Measurements from ENCODE around the gene MUC12. TPM values are rescaled to one million over a fixed set of nuclear protein-coding genes. Genes with fewer than 3 reads are reported as not detected.

MUC12 gene
- total and polyA plus RNA-seq, 2 of the 4 experiments (the other 2 are of a cell fraction), result 4.0 TPM; not detected in 1

GRCh38 chr7:100947792-100948191, 21.6 kb upstream of the MUC12 start:
- Histone ChIP-seq H4K20me1 (ENCODE audit: insufficient read depth, low read length) (no peaks in the 10 kb centered on the region), H3K14ac (replicated peaks; ENCODE audit: low read depth, low read length) (no peak overlapping the region), H3K9ac (ENCODE audit: low read depth, low read length) (no peak overlapping the region), H2AK5ac (ENCODE audit: low read depth, low read length) (no peak overlapping the region), H3K23ac (ENCODE audit: low read depth, low read length) (no peak overlapping the region), H3K79me1 (ENCODE audit: low read depth in 1 of 2, low read length in 2 of 2) (no peaks in the 10 kb centered on the region), H3K18ac (ENCODE audit: low read depth, low read length) (no peak overlapping the region), H3K36me3 (ENCODE audit: control insufficient read depth, insufficient read depth, low read length) (no peaks in the 10 kb centered on the region), H3K56ac (ENCODE audit: extremely low read depth, insufficient read depth, low read length) (no peak overlapping the region), H3K27me3 (ENCODE audit: control insufficient read depth, insufficient read depth, low read length) (peaks cover 52% of the 10 kb centered on the region), H2BK5ac (ENCODE audit: low read depth, low read length, poor library complexity, severe bottlenecking) (no peak overlapping the region), H3K4ac (ENCODE audit: low read depth, low read length) (no peak overlapping the region), H3K4me3 (ENCODE audit: insufficient read depth, low read depth, low read length) (no peak overlapping the region), H3K4me2 (ENCODE audit: low read depth, low read length) (no peak overlapping the region), H2AFZ (replicated peaks; ENCODE audit: low read length, poor library complexity) (no peak overlapping the region), H4K8ac (ENCODE audit: low read depth in 2 of 2, low read length in 2 of 2) (no peak overlapping the region), H2BK120ac (ENCODE audit: low read depth, low read length) (no peak overlapping the region), H2BK15ac (ENCODE audit: low read depth, low read length) (no peak overlapping the region), H2BK20ac (ENCODE audit: low read depth, low read length) (no peak overlapping the region), H3K9me3 (ENCODE audit: control insufficient read depth, insufficient read depth, low read length) (peaks cover 2% of the 10 kb centered on the region; the same call in 1 of the 2 replicates), H4K5ac (ENCODE audit: low read depth, low read length) (no peak overlapping the region), H3K4me1 (ENCODE audit: control insufficient read depth, insufficient read depth, low read length) (no peaks in the 10 kb centered on the region), H3K27ac (ENCODE audit: insufficient read depth, low read length) (no peak overlapping the region), H2AK9ac (replicated peaks; ENCODE audit: low read depth, low read length, poor library complexity) (no peak overlapping the region), H4K91ac (ENCODE audit: insufficient read depth, low read depth, low read length) (no peak overlapping the region), H3K9me1 (ENCODE audit: insufficient read depth, low read length) (0 out of 2 replicates have a peak, but pooled peaks cover 4% of the 10 kb centered on the region)
- CTCF ChIA-PET, result no interaction called here
- no peak for TF ChIP-seq POLR2A (IDR thresholded peaks at IDR 0.05; ENCODE audit: low read depth, low read length)
- TF ChIP-seq CEBPB (IDR thresholded peaks at IDR 0.05; ENCODE audit: low read depth, low read length), result no peak
- TF ChIP-seq ELK1 (IDR thresholded peaks at IDR 0.05; ENCODE audit: borderline replicate concordance, low read depth, low read length), result no peak
- no peak for TF ChIP-seq MAZ (IDR thresholded peaks at IDR 0.05; ENCODE audit: borderline replicate concordance, low read depth, low read length)
- TF ChIP-seq CHD1 (IDR thresholded peaks at IDR 0.05; ENCODE audit: low read depth, low read length), result no peak
- no peak for TF ChIP-seq MXI1 (IDR thresholded peaks at IDR 0.05; ENCODE audit: borderline replicate concordance, low read depth, low read length)
- no peak for TF ChIP-seq SMC3 (IDR thresholded peaks at IDR 0.05; ENCODE audit: low read depth, low read length)
- TF ChIP-seq BHLHE40 (IDR thresholded peaks at IDR 0.05; ENCODE audit: low read depth, low read length), result no peak
- TF ChIP-seq, protein P1, sequence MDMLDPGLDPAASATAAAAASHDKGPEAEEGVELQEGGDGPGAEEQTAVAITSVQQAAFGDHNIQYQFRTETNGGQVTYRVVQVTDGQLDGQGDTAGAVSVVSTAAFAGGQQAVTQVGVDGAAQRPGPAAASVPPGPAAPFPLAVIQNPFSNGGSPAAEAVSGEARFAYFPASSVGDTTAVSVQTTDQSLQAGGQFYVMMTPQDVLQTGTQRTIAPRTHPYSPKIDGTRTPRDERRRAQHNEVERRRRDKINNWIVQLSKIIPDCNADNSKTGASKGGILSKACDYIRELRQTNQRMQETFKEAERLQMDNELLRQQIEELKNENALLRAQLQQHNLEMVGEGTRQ (IDR thresholded peaks at IDR 0.05; ENCODE audit: low read depth, low read length), result no peak
- DNase-seq, result no peak
- no peak for ATAC-seq (ENCODE audit: low read depth)
- dilution Hi-C loops (cut with HindIII; ENCODE audit: low sequenced_read_pairs, unreplicated experiment), result no loop called here
- in situ Hi-C loops (cut with MboI; ENCODE audit: low sequenced_read_pairs), result no loop called here
- no CpG with 5 or more reads among the region's 5 CpGs for WGBS, 2 experiments (ENCODE audit: extremely low coverage in 2 of 2, insufficient read length in 1 of 2)
- intact Hi-C loops (cut with micrococcal nuclease), result no loop called here
- BruUV-seq (replicated peaks), result no TSS peak
- POLR2A ChIA-PET (ENCODE audit: unreplicated experiment), result no interaction called here

Data from IMR-90 (cell line).